PFSK-1 (cell line): ENCODE measurements around the gene KDM6B.

Experiments used
- POLR2AphosphoS5 ChIP-seq: IDR thresholded peaks from 2 replicates; pipeline ENCODE4 v1.6.1; 2012; ENCODE audit warnings: low read depth, mild to moderate bottlenecking, control low read depth, low read length, moderate library complexity
- SIN3A ChIP-seq: IDR thresholded peaks from 2 replicates; pipeline ENCODE4 v1.6.1; 2012; ENCODE audit warnings: mild to moderate bottlenecking, low read length, moderate library complexity, borderline replicate concordance; ENCODE audit not compliant: insufficient read depth
- TAF1 ChIP-seq: IDR thresholded peaks from 2 replicates; pipeline ENCODE4 v1.6.1; 2012; ENCODE audit warnings: low read length, control low read depth, borderline replicate concordance; ENCODE audit not compliant: insufficient read depth

DNA sequence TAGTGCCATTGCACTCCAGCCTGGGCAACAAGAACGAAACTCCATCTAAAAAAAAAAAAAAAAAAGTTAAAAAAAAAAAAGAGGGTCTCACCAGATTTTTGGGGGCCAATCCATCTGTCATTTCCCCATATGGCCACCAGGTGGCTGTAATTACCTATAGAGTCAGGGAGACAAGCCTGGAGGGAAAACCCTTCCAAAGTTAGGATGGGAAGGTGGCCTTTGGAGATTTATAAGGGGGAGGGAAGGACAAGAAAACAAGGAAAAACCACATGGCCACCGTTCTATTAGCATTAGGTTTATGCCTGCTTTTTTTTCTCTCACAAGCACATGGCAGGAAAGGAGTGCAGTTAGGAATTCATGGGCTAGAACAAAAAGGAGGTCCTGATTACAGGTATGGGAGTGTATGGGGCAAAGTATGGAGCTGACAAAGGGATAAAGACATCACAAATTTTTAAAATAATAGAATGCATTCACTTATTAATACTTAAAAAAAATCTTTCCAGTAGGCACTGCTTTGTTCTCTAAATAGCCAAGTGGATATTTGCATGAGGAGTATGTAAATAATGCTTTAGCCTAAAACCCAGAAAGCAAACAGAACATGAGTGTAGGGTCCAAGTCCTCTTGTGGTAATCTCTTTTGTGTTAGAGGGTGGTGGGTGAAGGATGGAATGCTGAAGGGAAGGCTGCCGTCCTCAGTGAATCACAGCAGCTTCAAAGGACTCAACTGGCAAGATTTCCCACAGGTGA, 28.8 kb downstream of the KDM6B start:
- no peak for TF ChIP-seq TAF1
- TF ChIP-seq SIN3A = 0 out of 2 replicates have a peak, but pooled peaks have one; percentile 31
- TF ChIP-seq POLR2AphosphoS5 = no peak
